Suprapubic skin (tissue), 3 donors: Measurements from ENCODE around the gene LRP1B.

Experiments
- POLR2AphosphoS5 ChIP-seq, 3 donors: sonication (generic); formaldehyde crosslinking; IDR thresholded peaks; one replicate each; pipeline ENCODE4 v1.6.1; 2017; ENCODE audit warnings: antibody characterized with exemption in 3 of 3
- TF ChIP-seq, protein P1 (sequence below), 2 donors: fragments of 200-600 bp in 1 of 2; fragments of 450-650 bp in 1 of 2; sonication (generic) in 1 of 2; IDR thresholded peaks; one replicate each; pipeline ENCODE4 v1.5.1; 2016 to 2019; ENCODE audit warnings: antibody characterized with exemption in 2 of 2, mild to moderate bottlenecking in 1 of 2, moderate library complexity in 1 of 2

DNA sequence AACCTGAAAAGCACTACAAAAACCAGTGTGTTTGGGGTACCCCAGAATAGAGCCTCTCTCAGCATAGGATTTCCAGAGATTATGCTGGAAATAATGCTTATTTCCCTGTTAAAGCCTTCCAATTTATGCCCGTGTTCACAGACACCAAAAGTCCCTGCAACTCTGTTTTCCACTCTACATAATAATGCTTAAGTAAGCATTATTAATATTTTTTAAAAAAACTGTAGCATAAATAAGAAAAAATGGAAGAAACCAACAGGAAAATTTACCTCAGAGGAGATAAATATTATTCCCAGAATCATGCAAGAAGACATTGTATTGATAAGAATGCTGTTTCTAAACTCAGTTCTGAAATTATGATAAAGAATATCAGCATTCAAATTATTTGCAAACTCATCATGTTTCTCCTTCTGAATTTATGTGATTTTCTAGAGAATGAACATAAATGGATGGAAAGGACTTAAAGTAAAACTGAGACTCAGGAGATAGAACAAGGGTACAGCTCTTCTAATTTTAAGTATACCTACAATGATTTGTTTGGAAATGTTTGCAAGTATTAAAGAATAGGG, 241.7 kb downstream of the LRP1B start:
- TF ChIP-seq, protein P1, sequence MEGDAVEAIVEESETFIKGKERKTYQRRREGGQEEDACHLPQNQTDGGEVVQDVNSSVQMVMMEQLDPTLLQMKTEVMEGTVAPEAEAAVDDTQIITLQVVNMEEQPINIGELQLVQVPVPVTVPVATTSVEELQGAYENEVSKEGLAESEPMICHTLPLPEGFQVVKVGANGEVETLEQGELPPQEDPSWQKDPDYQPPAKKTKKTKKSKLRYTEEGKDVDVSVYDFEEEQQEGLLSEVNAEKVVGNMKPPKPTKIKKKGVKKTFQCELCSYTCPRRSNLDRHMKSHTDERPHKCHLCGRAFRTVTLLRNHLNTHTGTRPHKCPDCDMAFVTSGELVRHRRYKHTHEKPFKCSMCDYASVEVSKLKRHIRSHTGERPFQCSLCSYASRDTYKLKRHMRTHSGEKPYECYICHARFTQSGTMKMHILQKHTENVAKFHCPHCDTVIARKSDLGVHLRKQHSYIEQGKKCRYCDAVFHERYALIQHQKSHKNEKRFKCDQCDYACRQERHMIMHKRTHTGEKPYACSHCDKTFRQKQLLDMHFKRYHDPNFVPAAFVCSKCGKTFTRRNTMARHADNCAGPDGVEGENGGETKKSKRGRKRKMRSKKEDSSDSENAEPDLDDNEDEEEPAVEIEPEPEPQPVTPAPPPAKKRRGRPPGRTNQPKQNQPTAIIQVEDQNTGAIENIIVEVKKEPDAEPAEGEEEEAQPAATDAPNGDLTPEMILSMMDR (IDR thresholded peaks at IDR 0.05): no peak
- no peak for TF ChIP-seq POLR2AphosphoS5 (IDR thresholded peaks at IDR 0.05)
